ENCODE results near the gene DCLK2.

Gene DCLK2

DNA sequence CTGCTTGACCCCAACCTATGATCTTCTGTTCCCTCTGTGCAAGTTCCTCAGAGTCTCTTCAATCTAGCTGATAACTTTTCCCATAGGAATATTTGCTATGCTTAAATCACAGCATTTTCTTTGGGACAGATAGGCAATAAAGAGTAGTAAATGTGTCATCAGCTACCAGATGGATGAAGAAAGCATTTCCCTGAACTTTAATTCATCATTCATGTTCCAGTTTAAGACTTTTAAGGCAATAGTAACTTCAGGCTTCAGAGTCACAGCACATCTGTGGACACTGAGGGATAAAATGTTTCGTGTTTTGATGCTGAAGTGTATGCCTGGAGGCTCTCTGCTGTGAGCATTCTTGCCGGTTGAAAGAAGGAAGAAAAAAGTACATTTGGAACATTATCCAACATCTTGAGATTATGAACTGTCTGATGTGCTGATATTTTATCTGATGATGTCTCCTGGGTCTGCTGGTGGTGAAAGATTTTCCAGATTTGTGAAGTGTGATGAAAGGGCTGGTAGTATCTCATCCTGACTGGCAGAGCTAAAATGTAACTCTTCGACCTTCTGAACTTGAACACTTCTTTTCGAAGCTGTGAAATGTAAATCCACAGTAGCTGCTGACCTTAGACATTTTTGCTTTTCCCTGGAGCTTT, 133.7 kb downstream of the DCLK2 start:
- H3K9me3 ChIP-seq (ENCODE audit: control insufficient read depth in 1 of 2, low read length in 2 of 2), result no peaks in the 10 kb centered on the region
- no peaks in the 10 kb centered on the region for H3K36me3 ChIP-seq (ENCODE audit: control insufficient read depth in 1 of 2, insufficient read depth in 2 of 2, low read length in 2 of 2)
- H3K4me3 ChIP-seq (ENCODE audit: low read depth in 1 of 2, low read length in 2 of 2), result no peak overlapping the region
- H3K27ac ChIP-seq (ENCODE audit: low read length), result no peak overlapping the region
- H3K4me1 ChIP-seq (ENCODE audit: control insufficient read depth in 1 of 2, insufficient read depth in 2 of 2, low read length in 2 of 2), result peaks cover 0 to 4% of the 10 kb centered on the region in 2 donors
- H3K27me3 ChIP-seq (ENCODE audit: low read depth, low read length), result no peaks in the 10 kb centered on the region

DNA sequence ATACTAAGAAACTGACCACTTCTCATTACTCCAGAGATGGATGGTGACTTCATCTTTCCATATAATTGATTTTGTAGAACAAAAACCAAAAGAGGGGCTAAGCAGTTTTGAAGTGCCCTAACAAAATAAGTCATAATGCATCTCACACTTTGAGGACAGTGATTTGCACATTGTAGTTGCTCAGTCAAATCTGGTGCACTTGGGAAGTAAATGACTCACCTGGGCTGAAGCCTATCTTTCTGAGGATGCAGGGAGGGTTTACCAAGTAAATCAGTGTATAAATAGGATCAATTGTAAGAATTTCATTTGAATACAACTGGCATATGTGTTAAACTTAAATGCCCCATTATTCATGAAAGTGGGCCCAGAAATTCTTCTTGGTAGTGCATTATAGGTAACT, 134.2 kb downstream of the DCLK2 start:
- no peak overlapping the region for H3K4me3 ChIP-seq (ENCODE audit: low read depth in 1 of 2, low read length in 2 of 2)
- no peaks in the 10 kb centered on the region for H3K9me3 ChIP-seq (ENCODE audit: control insufficient read depth in 1 of 2, low read length in 2 of 2)

GRCh38 chr4:150212927-150213326, 134.7 kb downstream of the DCLK2 start:
- Histone ChIP-seq H3K27me3 (ENCODE audit: low read depth, low read length) (no peaks in the 10 kb centered on the region), H3K4me3 (ENCODE audit: low read depth in 1 of 2, low read length in 2 of 2) (no peak overlapping the region)

More for the DNA sequence above, 134.2 kb downstream of the DCLK2 start:
- Histone ChIP-seq H3K36me3 (ENCODE audit: control insufficient read depth in 1 of 2, insufficient read depth in 2 of 2, low read length in 2 of 2) (no peaks in the 10 kb centered on the region), H3K27ac (ENCODE audit: low read length) (no peak overlapping the region), H3K27me3 (ENCODE audit: low read depth, low read length) (no peaks in the 10 kb centered on the region), H3K4me1 (ENCODE audit: control insufficient read depth in 1 of 2, insufficient read depth in 2 of 2, low read length in 2 of 2) (peaks cover 0 to 6% of the 10 kb centered on the region in 2 donors)

GRCh38 chr4:150215601-150216000, 137.4 kb downstream of the DCLK2 start:
- H3K9me3 ChIP-seq (ENCODE audit: control insufficient read depth in 1 of 2, low read length in 2 of 2), result no peaks in the 10 kb centered on the region
- peaks cover 0 to 6% of the 10 kb centered on the region in 2 donors for H3K4me1 ChIP-seq (ENCODE audit: control insufficient read depth in 1 of 2, insufficient read depth in 2 of 2, low read length in 2 of 2)
- no peaks in the 10 kb centered on the region for H3K27me3 ChIP-seq (ENCODE audit: low read depth, low read length)
- H3K27ac ChIP-seq (ENCODE audit: low read length), result no peak overlapping the region
- H3K36me3 ChIP-seq (ENCODE audit: control insufficient read depth in 1 of 2, insufficient read depth in 2 of 2, low read length in 2 of 2), result no peaks in the 10 kb centered on the region
- H3K4me3 ChIP-seq (ENCODE audit: low read depth in 1 of 2, low read length in 2 of 2), result no peak overlapping the region

More at GRCh38 chr4:150212927-150213326, 134.7 kb downstream of the DCLK2 start:
- Histone ChIP-seq H3K4me1 (ENCODE audit: control insufficient read depth in 1 of 2, insufficient read depth in 2 of 2, low read length in 2 of 2) (peaks cover 0 to 6% of the 10 kb centered on the region in 2 donors), H3K9me3 (ENCODE audit: control insufficient read depth in 1 of 2, low read length in 2 of 2) (no peaks in the 10 kb centered on the region), H3K27ac (ENCODE audit: low read length) (no peak overlapping the region), H3K36me3 (ENCODE audit: control insufficient read depth in 1 of 2, insufficient read depth in 2 of 2, low read length in 2 of 2) (no peaks in the 10 kb centered on the region)

DNA sequence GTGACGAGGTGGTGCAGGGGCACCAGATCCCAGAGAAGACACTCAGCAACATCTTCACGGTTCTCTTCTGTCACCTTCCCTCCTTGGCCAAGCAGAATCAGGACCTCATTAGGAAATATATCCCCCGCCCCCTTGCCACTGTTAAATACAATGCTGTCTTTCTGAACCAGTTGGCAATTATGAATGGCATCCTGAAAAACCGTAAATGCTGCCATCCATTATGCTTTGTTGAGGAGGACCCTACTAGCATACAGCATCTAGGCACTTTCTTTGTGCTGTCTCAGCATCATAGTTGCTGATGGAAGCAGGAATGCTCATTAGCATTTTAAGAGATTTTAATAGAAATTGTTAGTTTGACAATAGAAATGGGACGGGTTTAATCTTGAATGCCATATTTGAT, 138.5 kb downstream of the DCLK2 start:
- H3K36me3 ChIP-seq (ENCODE audit: control insufficient read depth in 1 of 2, insufficient read depth in 2 of 2, low read length in 2 of 2), result no peaks in the 10 kb centered on the region
- H3K27ac ChIP-seq (ENCODE audit: low read length), result no peak overlapping the region
- H3K4me3 ChIP-seq (ENCODE audit: low read depth in 1 of 2, low read length in 2 of 2), result no peak overlapping the region
- H3K27me3 ChIP-seq (ENCODE audit: low read depth, low read length), result no peaks in the 10 kb centered on the region
- no peaks in the 10 kb centered on the region for H3K9me3 ChIP-seq (ENCODE audit: control insufficient read depth in 1 of 2, low read length in 2 of 2)
- H3K4me1 ChIP-seq (ENCODE audit: control insufficient read depth in 1 of 2, insufficient read depth in 2 of 2, low read length in 2 of 2), result peaks cover 0 to 6% of the 10 kb centered on the region in 2 donors

GRCh38 chr4:150217192-150217591, 138.9 kb downstream of the DCLK2 start:
- no peak overlapping the region for H3K4me3 ChIP-seq (ENCODE audit: low read depth in 1 of 2, low read length in 2 of 2)

GRCh38 chr4:150217808-150218207, 139.6 kb downstream of the DCLK2 start:
- Histone ChIP-seq H3K27ac (ENCODE audit: low read length) (no peak overlapping the region), H3K27me3 (ENCODE audit: low read depth, low read length) (no peaks in the 10 kb centered on the region), H3K4me3 (ENCODE audit: low read depth in 1 of 2, low read length in 2 of 2) (no peak overlapping the region), H3K9me3 (ENCODE audit: control insufficient read depth in 1 of 2, low read length in 2 of 2) (no peaks in the 10 kb centered on the region), H3K4me1 (ENCODE audit: control insufficient read depth in 1 of 2, insufficient read depth in 2 of 2, low read length in 2 of 2) (peaks cover 0 to 6% of the 10 kb centered on the region in 2 donors), H3K36me3 (ENCODE audit: control insufficient read depth in 1 of 2, insufficient read depth in 2 of 2, low read length in 2 of 2) (no peaks in the 10 kb centered on the region)

More at GRCh38 chr4:150217192-150217591, 138.9 kb downstream of the DCLK2 start:
- Histone ChIP-seq H3K9me3 (ENCODE audit: control insufficient read depth in 1 of 2, low read length in 2 of 2) (no peaks in the 10 kb centered on the region), H3K27ac (ENCODE audit: low read length) (no peak overlapping the region), H3K27me3 (ENCODE audit: low read depth, low read length) (no peaks in the 10 kb centered on the region), H3K4me1 (ENCODE audit: control insufficient read depth in 1 of 2, insufficient read depth in 2 of 2, low read length in 2 of 2) (peaks cover 0 to 6% of the 10 kb centered on the region in 2 donors), H3K36me3 (ENCODE audit: control insufficient read depth in 1 of 2, insufficient read depth in 2 of 2, low read length in 2 of 2) (no peaks in the 10 kb centered on the region)

GRCh38 chr4:150218447-150218846, 140.2 kb downstream of the DCLK2 start:
- no peak overlapping the region for H3K4me3 ChIP-seq (ENCODE audit: low read depth in 1 of 2, low read length in 2 of 2)
- H3K4me1 ChIP-seq (ENCODE audit: control insufficient read depth in 1 of 2, insufficient read depth in 2 of 2, low read length in 2 of 2), result peaks cover 0 to 6% of the 10 kb centered on the region in 2 donors
- no peaks in the 10 kb centered on the region for H3K27me3 ChIP-seq (ENCODE audit: low read depth, low read length)
- H3K27ac ChIP-seq (ENCODE audit: low read length), result no peak overlapping the region
- H3K9me3 ChIP-seq (ENCODE audit: control insufficient read depth in 1 of 2, low read length in 2 of 2), result no peaks in the 10 kb centered on the region
- no peaks in the 10 kb centered on the region for H3K36me3 ChIP-seq (ENCODE audit: control insufficient read depth in 1 of 2, insufficient read depth in 2 of 2, low read length in 2 of 2)

DNA sequence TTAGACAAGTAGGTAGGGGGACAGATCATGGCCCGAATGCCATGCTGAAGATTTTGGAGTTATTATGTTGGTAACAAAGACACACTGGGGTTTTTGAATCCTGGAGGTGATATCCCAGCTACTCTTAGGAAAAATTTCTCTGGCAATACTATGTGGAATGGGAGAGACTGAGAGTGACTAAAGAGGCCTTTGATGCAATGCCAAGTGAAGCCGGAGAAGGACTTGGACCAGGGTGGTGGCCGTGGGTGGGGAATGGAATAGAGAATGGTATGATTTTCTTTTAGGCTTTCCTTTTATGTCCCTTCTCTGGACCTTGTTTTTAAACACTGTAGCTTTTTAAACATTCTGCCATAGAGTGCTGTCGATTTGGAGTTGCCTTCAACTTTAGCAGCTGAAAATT, 141.6 kb downstream of the DCLK2 start:
- Histone ChIP-seq H3K27ac (ENCODE audit: low read length) (no peak overlapping the region), H3K9me3 (ENCODE audit: control insufficient read depth in 1 of 2, low read length in 2 of 2) (no peaks in the 10 kb centered on the region), H3K4me3 (ENCODE audit: low read depth in 1 of 2, low read length in 2 of 2) (no peak overlapping the region), H3K27me3 (ENCODE audit: low read depth, low read length) (no peaks in the 10 kb centered on the region), H3K36me3 (ENCODE audit: control insufficient read depth in 1 of 2, insufficient read depth in 2 of 2, low read length in 2 of 2) (no peaks in the 10 kb centered on the region), H3K4me1 (ENCODE audit: control insufficient read depth in 1 of 2, insufficient read depth in 2 of 2, low read length in 2 of 2) (peaks cover 0 to 6% of the 10 kb centered on the region in 2 donors)

GRCh38 chr4:150224896-150225591, 146.8 kb downstream of the DCLK2 start:
- no peaks in the 10 kb centered on the region for H3K9me3 ChIP-seq (ENCODE audit: control insufficient read depth in 1 of 2, low read length in 2 of 2)
- peak overlapping the region; percentile 80 for H3K27ac ChIP-seq (ENCODE audit: low read length)
- no peaks in the 10 kb centered on the region for H3K27me3 ChIP-seq (ENCODE audit: low read depth, low read length)
- peaks cover 0 to 11% of the 10 kb centered on the region in 2 donors for H3K4me1 ChIP-seq (ENCODE audit: control insufficient read depth in 1 of 2, insufficient read depth in 2 of 2, low read length in 2 of 2)
- no peak overlapping the region for H3K4me3 ChIP-seq (ENCODE audit: low read depth in 1 of 2, low read length in 2 of 2)
- H3K36me3 ChIP-seq (ENCODE audit: control insufficient read depth in 1 of 2, insufficient read depth in 2 of 2, low read length in 2 of 2), result no peaks in the 10 kb centered on the region

DNA sequence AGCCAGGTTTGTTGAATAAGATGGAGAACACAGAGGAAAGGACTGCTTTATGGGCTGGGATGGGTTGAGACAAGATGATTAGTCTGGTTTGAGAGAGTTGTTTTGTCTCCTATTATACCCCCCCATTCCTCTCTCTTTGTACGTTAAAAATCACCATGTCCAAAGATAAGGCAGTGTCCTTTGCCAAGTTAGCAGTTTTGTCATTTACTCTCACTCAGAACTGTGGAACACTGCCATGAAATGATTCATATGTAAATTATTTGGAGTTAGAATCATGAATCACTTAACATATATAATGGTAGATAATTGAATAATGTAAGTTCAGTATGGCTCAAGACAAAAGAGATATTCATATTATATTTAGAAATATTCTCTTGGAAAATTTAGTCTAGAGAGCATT, 151.3 kb downstream of the DCLK2 start:
- H3K27ac ChIP-seq (ENCODE audit: low read length), result no peak overlapping the region
- no peaks in the 10 kb centered on the region for H3K9me3 ChIP-seq (ENCODE audit: control insufficient read depth in 1 of 2, low read length in 2 of 2)
- H3K36me3 ChIP-seq (ENCODE audit: control insufficient read depth in 1 of 2, insufficient read depth in 2 of 2, low read length in 2 of 2), result peaks cover 6 to 16% of the 10 kb centered on the region in 2 donors
- H3K4me1 ChIP-seq (ENCODE audit: control insufficient read depth in 1 of 2, insufficient read depth in 2 of 2, low read length in 2 of 2), result peaks cover 4 to 17% of the 10 kb centered on the region in 2 donors
- no peaks in the 10 kb centered on the region for H3K27me3 ChIP-seq (ENCODE audit: low read depth, low read length)
- no peak overlapping the region for H3K4me3 ChIP-seq (ENCODE audit: low read depth in 1 of 2, low read length in 2 of 2)
